Stomach (tissue), 9 donors: Measurements from ENCODE around the gene RBM39. TPM values are rescaled to one million over a fixed set of nuclear protein-coding genes. Genes with fewer than 3 reads are reported as not detected.

ENCODE experiments used
- DNase-seq, 2 donors: peaks; one replicate each; pipeline versions ENCODE4 v3.0.0 to v3.0.0-alpha.2; 2013 to 2019
- H3K27ac ChIP-seq, 5 donors: fragments of 200-600 bp in 4 of 5; sonication (generic) in 4 of 5; one replicate each; pipeline ENCODE4 v1.5.1; 2013 to 2019; ENCODE audit warnings: mild to moderate bottlenecking in 1 of 5, moderate library complexity in 1 of 5
- H3K27me3 ChIP-seq, 3 donors: fragments of 200-600 bp; sonication (generic); one replicate each; pipeline ENCODE4 v1.5.1; 2017 to 2019; ENCODE audit warnings: mixed run types in 1 of 3
- H3K36me3 ChIP-seq, 4 donors: fragments of 200-600 bp; sonication (generic); 1 replicate in 3 of 4; 2 replicates in 1 of 4; pipeline ENCODE4 v1.5.1; 2016 to 2019
- H3K4me1 ChIP-seq, 4 donors: fragments of 200-600 bp; sonication (generic); one replicate each; pipeline ENCODE4 v1.5.1; 2016 to 2019
- H3K4me3 ChIP-seq, 4 donors: fragments of 200-600 bp; sonication (generic) in 3 of 4; one replicate each; pipeline ENCODE4 v1.5.1; 2016 to 2019; ENCODE audit warnings: mild to moderate bottlenecking in 1 of 4
- H3K9me3 ChIP-seq, 4 donors: fragments of 200-600 bp; sonication (generic); one replicate each; pipeline ENCODE4 v1.5.1; 2016 to 2019
- CTCF ChIP-seq, 7 experiments: fragments of 450-650 bp in 4 of 7; fragments of 200-600 bp in 3 of 7; sonication (generic) in 3 of 7; IDR thresholded peaks; one replicate each; pipeline ENCODE4 v1.5.1; 2016 to 2019; ENCODE audit warnings: antibody characterized with exemption in 7 of 7, control low read depth in 2 of 7, mild to moderate bottlenecking in 1 of 7
- EP300 ChIP-seq: sonication (generic); formaldehyde crosslinking; IDR thresholded peaks from one replicate; pipeline ENCODE4 v1.6.1; 2017; ENCODE audit warnings: antibody characterized with exemption
- POLR2A ChIP-seq, 4 donors: fragments of 450-650 bp; IDR thresholded peaks; one replicate each; pipeline ENCODE4 v1.6.1; 2016; ENCODE audit warnings: antibody characterized with exemption in 4 of 4, control low read depth in 2 of 4, mild to moderate bottlenecking in 1 of 4, moderate library complexity in 1 of 4
- POLR2AphosphoS5 ChIP-seq, 3 donors: sonication (generic); formaldehyde crosslinking; IDR thresholded peaks; one replicate each; pipeline ENCODE4 v1.6.1; 2016; ENCODE audit warnings: antibody characterized with exemption in 3 of 3
- WGBS, 5 donors: extraction: QIAGEN DNeasy Blood & Tissue Kit in 3 of 5; methylation state at CpG; one replicate each; pipeline versions ENCODE4 v1.1.5 to v1.1.7; 2013 to 2018; 5-methylcytosine and 5-hydroxymethylcytosine counted together
- intact Hi-C: fragments of 100-400 bp; cut with DNase I; formaldehyde crosslinking; loops from one replicate; pipeline ENCODE4 v1.15.1; 2023; ENCODE audit warnings: low total_unique reads
- polyA plus RNA-seq, 3 donors: library from polyadenylated mRNA; stranded (reverse); fragments of 200-250 nt; gene quantifications; one replicate each; pipeline ENCODE4 v1.2.3, GENCODE V29; 2013
- total RNA-seq, 5 donors: library from RNA; depleted of rRNA; stranded (reverse); fragments of >200 nt; gene quantifications; one replicate each; pipeline versions ENCODE4 v1.1.0 to v1.2.3, GENCODE V29; 2014 to 2016
- donor health status: healthy with polysubstance abuse.
- donor health status: Bipolar disorder and iron deficiency.
- donor health status: healthy.

Gene RBM39
- total and polyA plus RNA-seq, 8 donors: 93.3 to 770 (median 396) TPM

- 70 to 83% (median 72%) methylated on average over 15 of the region's 15 CpGs for WGBS, 5 donors
- TF ChIP-seq CTCF (IDR thresholded peaks at IDR 0.05) (no peak), POLR2AphosphoS5 (IDR thresholded peaks at IDR 0.05) (peak in 1 of 3 donors; percentile 26), EP300 (no peak), POLR2A (IDR thresholded peaks at IDR 0.05) (no peak)
Observed at GRCh38 chr20:35743693-35744491, 1.8 kb upstream of the RBM39 start.

GRCh38 chr20:35742741-35743523 is 872 bp upstream of the RBM39 start:
- Histone ChIP-seq H3K4me1 (peaks cover 27 to 42% (median 37%) of the 10 kb centered on the region in 4 donors), H3K27me3 (no peaks in the 10 kb centered on the region), H3K27ac (peak overlapping the region; percentile 86 to 100 (median 99)), H3K9me3 (no peaks in the 10 kb centered on the region), H3K4me3 (peak overlapping the region; percentile 62 to 80 (median 70)), H3K36me3 (peaks cover 22 to 28% (median 27%) of the 10 kb centered on the region in 4 donors)
- peak in 2 of 3 donors; percentile 6 to 33 for TF ChIP-seq POLR2AphosphoS5 (IDR thresholded peaks at IDR 0.05)
- peak in 1 of 7 experiments; percentile 7 for TF ChIP-seq CTCF (IDR thresholded peaks at IDR 0.05)
- TF ChIP-seq POLR2A (IDR thresholded peaks at IDR 0.05): no peak
- no peak for TF ChIP-seq EP300
- DNase-seq: peak in 1 of 2 donors; percentile 67
- intact Hi-C loops: no loop called here
- WGBS, 5 donors: 0 to 3% (median 2%) methylated on average over 8 of the region's 8 CpGs

More at GRCh38 chr20:35743693-35744491, 1.8 kb upstream of the RBM39 start:
- Histone ChIP-seq H3K4me3 (no peak overlapping the region), H3K27me3 (no peaks in the 10 kb centered on the region), H3K4me1 (peaks cover 19 to 32% (median 27%) of the 10 kb centered on the region in 4 donors), H3K27ac (peak overlapping the region; percentile 69 to 100 (median 99)), H3K9me3 (no peaks in the 10 kb centered on the region), H3K36me3 (peaks cover 13 to 18% (median 18%) of the 10 kb centered on the region in 4 donors)
- intact Hi-C loops: no loop called here
- DNase-seq: peak in 1 of 2 donors; percentile 16

GRCh38 chr20:35739294-35740163 is 2.5 kb downstream of the RBM39 start:
- DNase-seq: peak in 1 of 2 donors; percentile 28
- intact Hi-C loops: loop anchor here (10.0 kb wide), 1 partner anchor 145 kb away; no protein-coding TSS in a partner anchor

More at GRCh38 chr20:35739294-35740163, 2.5 kb downstream of the RBM39 start:
- TF ChIP-seq CTCF (IDR thresholded peaks at IDR 0.05) (no peak), EP300 (no peak), POLR2AphosphoS5 (IDR thresholded peaks at IDR 0.05) (peak in 1 of 3 donors; percentile 12), POLR2A (IDR thresholded peaks at IDR 0.05) (no peak)
- 37 to 52% (median 41%) methylated on average over 7 of the region's 7 CpGs for WGBS, 5 donors
- Histone ChIP-seq H3K9me3 (no peaks in the 10 kb centered on the region), H3K4me3 (peak overlapping the region; percentile 62 to 80 (median 70)), H3K4me1 (peaks cover 53 to 76% (median 68%) of the 10 kb centered on the region in 4 donors), H3K27me3 (no peaks in the 10 kb centered on the region), H3K36me3 (peaks cover 52 to 62% (median 61%) of the 10 kb centered on the region in 4 donors), H3K27ac (peak overlapping the region in 4 of 5 donors; percentile 97 to 100 (median 99))
